Gastroesophageal sphincter (tissue), 3 donors: Measurements from ENCODE around the gene DDI2.

ENCODE experiments used
- EP300 ChIP-seq: sonication (generic); formaldehyde crosslinking; IDR thresholded peaks from one replicate; pipeline ENCODE4 v1.6.1; 2017; ENCODE audit warnings: antibody characterized with exemption, mild to moderate bottlenecking
- TF ChIP-seq, protein P1 (sequence below), 4 experiments: fragments of 200-600 bp in 2 of 4; fragments of 450-650 bp in 2 of 4; sonication (generic) in 1 of 4; IDR thresholded peaks; one replicate each; pipeline ENCODE4 v1.5.1; 2017 to 2019; ENCODE audit warnings: antibody characterized with exemption in 4 of 4, mild to moderate bottlenecking in 2 of 4, moderate library complexity in 2 of 4

DNA sequence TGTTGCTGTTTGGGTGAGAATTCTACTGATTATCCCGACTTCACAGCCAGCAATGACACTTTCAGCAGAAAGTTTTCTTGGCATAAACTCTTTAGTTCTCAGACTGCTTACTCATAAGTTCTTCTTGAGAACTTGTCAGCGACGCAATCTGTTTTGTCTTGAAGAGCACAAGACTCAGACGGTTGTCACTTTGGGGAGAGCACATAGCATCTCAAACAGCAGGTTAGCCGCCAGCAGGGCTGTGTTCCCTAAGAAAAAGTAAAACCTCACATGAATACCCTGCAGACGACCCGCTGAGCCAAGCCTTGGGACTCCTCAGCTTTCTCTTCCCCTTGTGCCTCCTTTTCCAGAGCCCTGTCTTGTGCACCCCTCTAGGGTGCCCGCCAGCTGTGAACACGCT lies 43.8 kb upstream of the DDI2 start:
- TF ChIP-seq, protein P1, sequence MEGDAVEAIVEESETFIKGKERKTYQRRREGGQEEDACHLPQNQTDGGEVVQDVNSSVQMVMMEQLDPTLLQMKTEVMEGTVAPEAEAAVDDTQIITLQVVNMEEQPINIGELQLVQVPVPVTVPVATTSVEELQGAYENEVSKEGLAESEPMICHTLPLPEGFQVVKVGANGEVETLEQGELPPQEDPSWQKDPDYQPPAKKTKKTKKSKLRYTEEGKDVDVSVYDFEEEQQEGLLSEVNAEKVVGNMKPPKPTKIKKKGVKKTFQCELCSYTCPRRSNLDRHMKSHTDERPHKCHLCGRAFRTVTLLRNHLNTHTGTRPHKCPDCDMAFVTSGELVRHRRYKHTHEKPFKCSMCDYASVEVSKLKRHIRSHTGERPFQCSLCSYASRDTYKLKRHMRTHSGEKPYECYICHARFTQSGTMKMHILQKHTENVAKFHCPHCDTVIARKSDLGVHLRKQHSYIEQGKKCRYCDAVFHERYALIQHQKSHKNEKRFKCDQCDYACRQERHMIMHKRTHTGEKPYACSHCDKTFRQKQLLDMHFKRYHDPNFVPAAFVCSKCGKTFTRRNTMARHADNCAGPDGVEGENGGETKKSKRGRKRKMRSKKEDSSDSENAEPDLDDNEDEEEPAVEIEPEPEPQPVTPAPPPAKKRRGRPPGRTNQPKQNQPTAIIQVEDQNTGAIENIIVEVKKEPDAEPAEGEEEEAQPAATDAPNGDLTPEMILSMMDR (IDR thresholded peaks at IDR 0.05), result no peak
- no peak for TF ChIP-seq EP300
